HG03460 (cell line): ENCODE data around the gene CHRNB1.

Experiments used
- ATAC-seq: cut with Tn5 transposase; IDR thresholded peaks from one replicate; pipeline ENCODE4 v1.9.1; 2021; ENCODE audit not compliant: unreplicated experiment

CHRNB1 gene

GRCh38 chr17:7437950-7438614 lies 6.8 kb upstream of the CHRNB1 start:
- no peak for ATAC-seq

GRCh38 chr17:7438656-7439460 lies 6.0 kb upstream of the CHRNB1 start:
- no peak for ATAC-seq

GRCh38 chr17:7439462-7440112 lies 5.3 kb upstream of the CHRNB1 start, which contains the start of gene FGF11:
Gene FGF11 (plus strand): TSS chr17:7439512. CDS start chr17:7439621, 109 bp downstream.
- no peak for ATAC-seq

- no peak for ATAC-seq
Measured at GRCh38 chr17:7440113-7440833, 4.6 kb upstream of the CHRNB1 start.

GRCh38 chr17:7440834-7441195 lies 4.0 kb upstream of the CHRNB1 start:
- no peak for ATAC-seq

GRCh38 chr17:7441266-7441665 lies 3.6 kb upstream of the CHRNB1 start:
- ATAC-seq = no peak

- ATAC-seq = no peak
Measured at GRCh38 chr17:7442142-7442541, 2.7 kb upstream of the CHRNB1 start.

GRCh38 chr17:7443499-7444485 lies 1.1 kb upstream of the CHRNB1 start:
- no peak for ATAC-seq

- no peak for ATAC-seq
Measured at GRCh38 chr17:7445619-7445968, 733 bp downstream of the CHRNB1 start.

GRCh38 chr17:7448461-7448860 lies 3.6 kb downstream of the CHRNB1 start:
- ATAC-seq = no peak

GRCh38 chr17:7459961-7460545 lies 15.2 kb downstream of the CHRNB1 start:
- no peak for ATAC-seq

- ATAC-seq = no peak
Measured at GRCh38 chr17:7460850-7461660, 16.2 kb downstream of the CHRNB1 start.

GRCh38 chr17:7462474-7463371 lies 17.9 kb downstream of the CHRNB1 start:
- no peak for ATAC-seq

GRCh38 chr17:7463372-7463846 lies 18.5 kb downstream of the CHRNB1 start:
- ATAC-seq = no peak

- no peak for ATAC-seq
Measured at GRCh38 chr17:7464081-7464480, 19.2 kb downstream of the CHRNB1 start.

GRCh38 chr17:7465597-7466275 lies 20.9 kb downstream of the CHRNB1 start:
- no peak for ATAC-seq

GRCh38 chr17:7466318-7466638 lies 21.4 kb downstream of the CHRNB1 start:
- ATAC-seq = no peak
